Lower lobe of right lung (tissue), 2 donors: ENCODE results near the gene MAPKAPK2. TPM values are rescaled to one million over a fixed set of nuclear protein-coding genes. Genes with fewer than 3 reads are reported as not detected.

Source experiments
- ATAC-seq, 2 donors: fragments of 200-7000 bp; cut with Tn5 transposase; one replicate each; pipeline ENCODE4 v1.9.1; 2020 to 2022; ENCODE audit warnings: mild to moderate bottlenecking in 2 of 2, moderate library complexity in 2 of 2
- DNase-seq: peaks from one replicate; pipeline ENCODE4 v3.0.0-alpha.2; 2020
- H3K27ac ChIP-seq: fragments of 200-600 bp; one replicate; pipeline ENCODE4 v1.8.0; 2022
- H3K27me3 ChIP-seq: fragments of 200-600 bp; one replicate; pipeline ENCODE4 v1.8.0; 2022; ENCODE audit warnings: low read depth
- H3K36me3 ChIP-seq: fragments of 200-600 bp; one replicate; pipeline ENCODE4 v1.8.0; 2022; ENCODE audit warnings: mild to moderate bottlenecking
- H3K4me1 ChIP-seq: fragments of 200-600 bp; one replicate; pipeline ENCODE4 v1.8.0; 2022
- H3K4me3 ChIP-seq: fragments of 200-600 bp; one replicate; pipeline ENCODE4 v1.8.0; 2022; ENCODE audit warnings: mild to moderate bottlenecking
- H3K9me3 ChIP-seq: fragments of 200-600 bp; one replicate; pipeline ENCODE4 v1.8.0; 2022
- CTCF ChIP-seq: fragments of 200-600 bp; IDR thresholded peaks from one replicate; pipeline ENCODE4 v1.8.0; 2022; ENCODE audit warnings: antibody characterized with exemption, mild to moderate bottlenecking
- intact Hi-C: fragments of 100-400 bp; cut with DNase I; formaldehyde crosslinking; loops from one replicate; pipeline ENCODE4 v1.11.0; 2022
- total RNA-seq: library from RNA; stranded (reverse); fragmentation: NEBNext Ultra II Directional; extraction: Animal tissue kit (Norgen Biotek cat#: 25700); gene quantifications from one replicate; pipeline ENCODE4 v1.2.1, GENCODE V29; 2021
- donor health status: DM: no; HTN: yes; CAD: no; lungs with severe emphysema.

Gene MAPKAPK2
- total RNA-seq, 1 donor from 2014 or later: 87.0 TPM

- H3K36me3 ChIP-seq: peaks cover 21% of the 10 kb centered on the region
- no peaks in the 10 kb centered on the region for H3K9me3 ChIP-seq
- H3K27me3 ChIP-seq: no peaks in the 10 kb centered on the region
- no peak for DNase-seq
- peaks cover 84% of the 10 kb centered on the region for H3K4me1 ChIP-seq
- no peak overlapping the region for H3K27ac ChIP-seq
- intact Hi-C loops: no loop called here
- ATAC-seq: peak; percentile 18 to 29
- H3K4me3 ChIP-seq: no peak overlapping the region
- TF ChIP-seq CTCF: no peak
These were observed 6.9 kb downstream of the MAPKAPK2 start for GRCh38 chr1:206691604-206692003.

DNA sequence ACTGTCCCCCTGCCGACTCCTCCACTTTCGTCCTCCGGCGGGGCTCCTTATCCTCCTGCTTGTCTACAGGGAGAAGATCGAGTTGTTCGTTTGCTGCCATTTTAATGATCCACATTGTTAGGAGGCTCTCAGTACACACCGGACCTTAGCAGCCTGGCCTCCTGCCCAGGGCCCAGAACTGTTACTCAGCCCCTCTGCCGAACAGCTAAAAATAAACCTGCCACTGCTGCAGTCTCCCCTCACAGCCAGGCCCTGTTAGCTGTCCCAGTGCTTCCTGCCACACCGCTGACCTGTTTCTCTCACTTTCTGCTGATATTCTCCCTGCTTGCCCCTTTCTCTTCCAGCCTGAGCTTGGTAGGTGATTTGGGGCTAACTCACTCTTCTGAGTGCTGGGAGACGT lies 8.3 kb downstream of the MAPKAPK2 start:
- ATAC-seq (peak; percentile 50 to 52), DNase-seq (no peak)
- no peaks in the 10 kb centered on the region for H3K27me3 ChIP-seq
- H3K4me1 ChIP-seq: peaks cover 84% of the 10 kb centered on the region
- intact Hi-C loops: no loop called here
- H3K27ac ChIP-seq: peak overlapping the region; percentile 24
- no peaks in the 10 kb centered on the region for H3K9me3 ChIP-seq
- peaks cover 21% of the 10 kb centered on the region for H3K36me3 ChIP-seq
- TF ChIP-seq CTCF: no peak
- H3K4me3 ChIP-seq: no peak overlapping the region

GRCh38 chr1:206693592-206693991 lies 8.9 kb downstream of the MAPKAPK2 start:
- H3K4me3 ChIP-seq: no peak overlapping the region

GRCh38 chr1:206694171-206695124 lies 9.7 kb downstream of the MAPKAPK2 start:
- Histone ChIP-seq H3K4me3 (no peak overlapping the region), H3K4me1 (peaks cover 84% of the 10 kb centered on the region), H3K27ac (no peak overlapping the region), H3K27me3 (no peaks in the 10 kb centered on the region), H3K36me3 (peaks cover 21% of the 10 kb centered on the region), H3K9me3 (no peaks in the 10 kb centered on the region)
- DNase-seq (no peak), ATAC-seq (no peak)
- intact Hi-C loops: no loop called here
- no peak for TF ChIP-seq CTCF

More at GRCh38 chr1:206693592-206693991, 8.9 kb downstream of the MAPKAPK2 start:
- Histone ChIP-seq H3K27ac (no peak overlapping the region), H3K4me1 (peaks cover 84% of the 10 kb centered on the region), H3K36me3 (peaks cover 21% of the 10 kb centered on the region), H3K27me3 (no peaks in the 10 kb centered on the region), H3K9me3 (no peaks in the 10 kb centered on the region)
- DNase-seq: no peak
- TF ChIP-seq CTCF: no peak
- intact Hi-C loops: no loop called here
- peak; percentile 2 to 7 for ATAC-seq

- no peak for DNase-seq
- no peak for TF ChIP-seq CTCF
- Histone ChIP-seq H3K4me3 (no peak overlapping the region), H3K27me3 (no peaks in the 10 kb centered on the region), H3K27ac (no peak overlapping the region), H3K9me3 (no peaks in the 10 kb centered on the region), H3K4me1 (peaks cover 84% of the 10 kb centered on the region), H3K36me3 (peaks cover 21% of the 10 kb centered on the region)
- intact Hi-C loops: no loop called here
- ATAC-seq: no peak
These were observed 11.0 kb downstream of the MAPKAPK2 start for GRCh38 chr1:206695733-206696132.
